Osteoblast (primary cell): ENCODE data around the gene CXCL6. TPM values are rescaled to one million over a fixed set of nuclear protein-coding genes. Genes with fewer than 3 reads are reported as not detected.

Experiments
- DNase-seq: peaks from one replicate; pipeline ENCODE4 v3.0.0; 2011; ENCODE audit warnings: low spot score, mixed read lengths; ENCODE audit not compliant: insufficient read length; ENCODE audit errors: missing footprints
- H2AFZ ChIP-seq: 2 replicates; pipeline ENCODE4 v1.6.0; 2011; ENCODE audit warnings: mild to moderate bottlenecking, low read length
- H3K27ac ChIP-seq: 2 replicates; pipeline ENCODE4 v1.5.1; 2011; ENCODE audit warnings: mild to moderate bottlenecking, low read depth, low read length, moderate library complexity
- H3K27me3 ChIP-seq: 2 replicates; pipeline ENCODE4 v1.6.0; 2012; ENCODE audit warnings: mild to moderate bottlenecking, control low read depth, inconsistent platforms, low read length, moderate library complexity; ENCODE audit not compliant: insufficient read depth
- H3K36me3 ChIP-seq: 2 replicates; pipeline ENCODE4 v1.5.1; 2011; ENCODE audit warnings: mild to moderate bottlenecking, low read length, control low read depth, moderate library complexity; ENCODE audit not compliant: insufficient read depth
- H3K4me1 ChIP-seq: 2 replicates; pipeline ENCODE4 v1.5.1; 2011; ENCODE audit warnings: mild to moderate bottlenecking, low read length, control low read depth, moderate library complexity; ENCODE audit not compliant: insufficient read depth
- H3K4me2 ChIP-seq: 2 replicates; pipeline ENCODE4 v1.6.0; 2011; ENCODE audit warnings: mild to moderate bottlenecking, low read length; ENCODE audit not compliant: insufficient read depth
- H3K4me3 ChIP-seq: fragments of 200-600 bp; sonication (generic); 3 replicates; pipeline ENCODE4 v1.5.1; 2012; ENCODE audit warnings: mild to moderate bottlenecking, low read length, inconsistent platforms; ENCODE audit not compliant: insufficient read depth
- H3K79me2 ChIP-seq: 2 replicates; pipeline ENCODE4 v1.6.0; 2012; ENCODE audit warnings: mild to moderate bottlenecking, low read length, control low read depth, inconsistent platforms; ENCODE audit not compliant: insufficient read depth
- H3K9me3 ChIP-seq: 2 replicates; pipeline ENCODE4 v1.5.1; 2011; ENCODE audit warnings: low read depth, low read length, control low read depth
- H4K20me1 ChIP-seq: 2 replicates; pipeline ENCODE4 v1.6.0; 2012; ENCODE audit warnings: mild to moderate bottlenecking, low read length, control low read depth; ENCODE audit not compliant: insufficient read depth
- CTCF ChIP-seq: IDR thresholded peaks from 2 replicates; pipeline ENCODE4 v1.5.1; 2011; ENCODE audit warnings: mild to moderate bottlenecking, low read depth, low read length, moderate library complexity; ENCODE audit errors: extremely low read depth
- total RNA-seq: library from RNA; depleted of rRNA; stranded (reverse); fragments of >200 nt; gene quantifications from 2 replicates; pipeline ENCODE4 v1.2.3, GENCODE V29; 2012

The CXCL6 gene
- total RNA-seq, 1 donor = 1.1 TPM

DNA sequence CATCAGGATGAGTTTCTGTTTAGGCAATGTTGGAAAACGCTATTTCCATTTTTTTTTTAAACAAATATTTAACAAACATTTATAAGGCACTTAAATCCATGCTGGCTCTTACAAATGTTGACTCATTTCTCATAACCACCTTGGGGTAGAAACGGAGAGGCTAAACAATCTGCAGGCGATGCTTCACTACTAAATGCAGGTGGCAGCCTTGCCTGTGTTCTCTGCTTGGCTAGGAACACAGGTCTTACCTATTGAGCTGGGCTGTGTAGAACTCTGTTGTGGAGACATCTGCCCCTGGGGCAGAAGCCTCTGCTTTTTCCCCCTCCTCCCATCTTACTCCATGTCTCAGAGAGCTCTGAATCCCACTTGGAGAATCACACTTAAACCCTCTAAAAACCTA is 31.3 kb downstream of the CXCL6 start:
- TF ChIP-seq CTCF = no peak
- no peak for DNase-seq
- H3K27me3 ChIP-seq = no peaks in the 10 kb centered on the region

GRCh38 chr4:73868206-73869129 is 32.0 kb downstream of the CXCL6 start:
- Histone ChIP-seq H3K27me3 (no peaks in the 10 kb centered on the region), H3K79me2 (no peaks in the 10 kb centered on the region), H4K20me1 (no peaks in the 10 kb centered on the region), H2AFZ (peak overlapping the region; percentile 86), H3K4me1 (peaks cover 10% of the 10 kb centered on the region), H3K9me3 (no peaks in the 10 kb centered on the region), H3K4me3 (peak overlapping the region; percentile 74), H3K27ac (no peak overlapping the region), H3K4me2 (peak overlapping the region; percentile 91), H3K36me3 (no peaks in the 10 kb centered on the region)
- TF ChIP-seq CTCF = no peak
- no peak for DNase-seq

More for the DNA sequence above, 31.3 kb downstream of the CXCL6 start:
- Histone ChIP-seq H3K79me2 (no peaks in the 10 kb centered on the region), H4K20me1 (no peaks in the 10 kb centered on the region), H3K4me1 (peaks cover 10% of the 10 kb centered on the region), H3K27ac (no peak overlapping the region), H2AFZ (no peak overlapping the region), H3K4me2 (no peak overlapping the region), H3K4me3 (no peak overlapping the region), H3K36me3 (no peaks in the 10 kb centered on the region), H3K9me3 (no peaks in the 10 kb centered on the region)

GRCh38 chr4:73869130-73870055 is 32.9 kb downstream of the CXCL6 start, which contains the start of gene CXCL1:
CXCL1 (plus strand) TSS chr4:73869393; CDS start chr4:73869471, 78 bp downstream.
- Histone ChIP-seq H3K79me2 (no peaks in the 10 kb centered on the region), H4K20me1 (no peaks in the 10 kb centered on the region), H3K36me3 (no peaks in the 10 kb centered on the region), H3K9me3 (no peaks in the 10 kb centered on the region), H3K4me1 (peaks cover 10% of the 10 kb centered on the region), H2AFZ (peak within 1 kb of the TSS; percentile 86), H3K27me3 (no peaks in the 10 kb centered on the region), H3K4me3 (peak within 1 kb of the TSS; percentile 74), H3K4me2 (peak within 1 kb of the TSS; percentile 91), H3K27ac (no peak within 1 kb of the TSS)
- DNase-seq = peak; percentile 85
- no peak for TF ChIP-seq CTCF
